Fibroblast of skin of right quadriceps (primary cell): ENCODE results near the gene ADGRL3.
"Not testable (repeated sequence)": the region's sequence is repeated elsewhere in the genome, so short reads cannot be mapped to it uniquely, and the experiment has no call there.

ENCODE experiments used
- DNase-seq: peaks from one replicate; pipeline ENCODE4 v3.0.0-alpha.2; 2013

The ADGRL3 gene

GRCh38 chr4:61665649-61666048 is 465.5 kb downstream of the ADGRL3 start:
- no peak for DNase-seq

GRCh38 chr4:61666244-61666643 is 466.1 kb downstream of the ADGRL3 start:
- peak; percentile 4 for DNase-seq

DNA sequence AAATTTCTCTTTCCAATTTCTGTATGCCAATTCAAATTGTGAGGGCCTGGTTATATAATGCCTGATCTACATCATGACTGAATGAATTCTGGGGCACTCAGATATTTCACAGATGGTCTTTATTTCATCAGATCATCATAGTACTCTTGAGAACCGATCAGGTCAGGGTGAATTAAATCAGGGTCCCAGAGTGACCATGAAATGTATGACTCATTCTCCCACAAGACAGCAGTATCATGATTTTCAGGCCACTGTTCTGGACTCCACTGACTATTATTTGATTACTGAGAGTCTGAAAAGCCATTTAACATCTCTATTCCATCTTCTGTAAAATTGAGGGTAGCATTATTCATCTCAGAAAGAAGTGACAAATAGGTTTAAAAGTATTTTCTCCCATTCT is 471.5 kb downstream of the ADGRL3 start:
- DNase-seq = no peak

DNA sequence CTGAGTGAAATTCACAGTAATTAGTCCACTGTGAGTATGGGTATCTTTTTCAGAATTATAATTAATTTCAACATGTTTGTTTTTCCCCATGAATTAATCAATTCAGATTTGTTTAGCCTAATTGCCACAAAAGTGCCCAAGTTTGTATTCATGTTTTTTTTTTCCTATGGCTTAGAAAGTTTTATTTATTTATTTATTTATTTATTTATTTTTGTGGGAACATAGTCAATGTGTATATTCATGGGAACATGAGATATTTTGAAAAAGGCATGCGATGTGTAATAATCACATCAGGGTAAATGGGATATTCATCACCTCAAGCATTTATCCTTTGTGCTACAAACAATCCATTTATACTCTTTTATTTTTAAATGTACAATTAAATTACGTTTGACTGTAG is 475.3 kb downstream of the ADGRL3 start:
- DNase-seq = no peak

- no peak for DNase-seq
Measured at GRCh38 chr4:61678297-61678696, 478.2 kb downstream of the ADGRL3 start.

GRCh38 chr4:61693520-61693919 is 493.4 kb downstream of the ADGRL3 start:
- no peak for DNase-seq

DNA sequence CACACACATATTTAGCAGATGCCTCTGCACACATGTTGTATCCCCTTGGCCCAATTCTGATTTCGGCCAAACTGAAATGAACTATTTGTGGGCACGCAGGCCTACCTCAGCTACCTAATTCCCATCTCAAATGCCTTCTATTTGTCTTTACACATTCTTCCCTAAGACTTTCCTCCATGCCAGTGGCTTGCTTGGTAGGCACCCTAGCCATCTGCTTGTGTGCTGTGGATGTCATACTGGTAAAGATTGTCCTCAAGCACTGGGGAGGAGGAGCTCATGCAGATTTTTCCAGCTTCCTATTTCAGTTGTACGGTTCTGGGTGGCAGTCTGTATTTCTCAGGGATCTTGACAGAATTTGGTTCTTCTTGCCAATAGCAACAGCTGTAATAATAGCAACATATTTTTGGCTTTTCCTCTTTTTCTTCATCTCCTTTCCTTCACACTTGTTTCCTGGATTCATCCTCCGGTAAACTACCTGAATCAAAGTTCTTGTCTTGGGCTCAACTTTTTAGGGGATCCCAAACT is 514.3 kb downstream of the ADGRL3 start:
- no peak for DNase-seq

DNA sequence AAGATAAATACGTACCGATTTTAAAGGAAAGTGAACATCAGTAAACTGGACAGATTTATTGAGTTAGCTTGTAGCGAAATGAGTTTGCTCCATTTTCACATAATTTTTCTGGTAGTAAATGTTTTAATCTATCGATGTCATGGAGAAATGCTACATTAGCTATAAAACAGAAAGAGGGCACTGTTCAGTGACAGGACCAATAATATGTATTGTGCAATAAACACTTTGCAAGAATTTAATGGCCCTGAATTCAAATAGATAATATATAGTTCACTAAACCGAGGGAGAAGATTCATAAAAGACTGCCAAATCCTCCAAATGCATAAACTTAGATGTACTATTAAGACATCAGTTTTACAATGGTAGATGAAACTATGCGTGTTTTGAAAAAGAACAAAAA is 516.3 kb downstream of the ADGRL3 start:
- no peak for DNase-seq

DNA sequence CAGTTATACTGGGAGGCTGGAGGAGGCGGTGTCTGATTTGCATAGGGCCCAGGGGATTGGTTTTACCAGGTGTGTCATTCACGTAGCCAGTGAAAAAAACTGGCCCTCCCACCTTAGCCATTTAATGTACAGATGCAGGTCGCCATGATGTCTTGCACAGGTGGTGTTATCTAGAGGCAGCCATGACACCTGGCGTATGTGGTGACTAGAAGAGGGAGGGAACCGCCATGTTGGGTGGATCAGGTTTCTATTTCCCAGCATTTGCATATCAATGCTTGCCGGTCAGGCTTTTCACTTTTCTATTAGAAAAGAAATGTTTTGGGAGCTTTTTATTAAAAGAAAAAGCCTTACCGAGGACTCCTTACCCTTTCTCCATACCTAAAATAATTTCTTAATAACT is 523.4 kb downstream of the ADGRL3 start:
- DNase-seq = no peak

DNA sequence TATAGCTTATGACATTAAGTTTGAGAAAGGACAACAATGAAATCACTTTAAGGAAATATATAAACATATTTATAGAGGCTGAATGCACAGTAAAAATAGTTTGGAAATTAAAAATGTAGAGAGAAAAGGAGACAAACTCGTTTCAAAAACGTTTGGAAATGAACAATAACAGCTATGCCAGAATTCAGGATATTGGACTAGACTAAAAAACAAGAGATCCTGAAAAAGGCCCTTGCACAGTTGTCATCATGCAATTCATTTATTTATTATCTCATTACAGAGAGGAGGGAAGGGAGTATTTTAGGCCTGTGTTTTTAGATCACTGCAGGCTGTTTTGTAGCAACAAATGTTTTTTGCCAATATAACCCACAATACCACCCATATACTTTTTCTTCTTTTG is 527.2 kb downstream of the ADGRL3 start:
- DNase-seq = no peak

GRCh38 chr4:61734409-61734808 is 534.3 kb downstream of the ADGRL3 start:
- no peak for DNase-seq

DNA sequence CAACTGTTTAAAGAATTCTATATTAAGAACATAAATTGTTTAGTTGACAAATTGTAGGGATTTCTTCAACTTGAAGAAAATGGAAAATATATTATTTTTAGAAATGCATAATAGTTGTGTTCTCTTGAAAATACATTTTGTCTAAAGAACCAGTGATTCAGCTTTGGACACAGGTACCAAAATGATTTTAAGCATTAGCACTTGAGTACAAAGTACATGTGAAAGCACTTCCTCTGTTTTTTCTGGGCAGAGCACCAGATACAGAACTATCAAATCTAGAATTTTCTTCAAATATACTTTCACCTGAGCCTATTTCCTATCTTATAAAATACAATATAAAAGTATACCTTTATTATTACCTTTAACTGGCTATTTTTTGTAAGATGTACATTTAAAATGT is 539.8 kb downstream of the ADGRL3 start:
- no peak for DNase-seq

- no peak for DNase-seq
Measured at GRCh38 chr4:61740886-61741285, 540.8 kb downstream of the ADGRL3 start.

GRCh38 chr4:61741327-61742096 is 541.4 kb downstream of the ADGRL3 start:
- DNase-seq = no peak

DNA sequence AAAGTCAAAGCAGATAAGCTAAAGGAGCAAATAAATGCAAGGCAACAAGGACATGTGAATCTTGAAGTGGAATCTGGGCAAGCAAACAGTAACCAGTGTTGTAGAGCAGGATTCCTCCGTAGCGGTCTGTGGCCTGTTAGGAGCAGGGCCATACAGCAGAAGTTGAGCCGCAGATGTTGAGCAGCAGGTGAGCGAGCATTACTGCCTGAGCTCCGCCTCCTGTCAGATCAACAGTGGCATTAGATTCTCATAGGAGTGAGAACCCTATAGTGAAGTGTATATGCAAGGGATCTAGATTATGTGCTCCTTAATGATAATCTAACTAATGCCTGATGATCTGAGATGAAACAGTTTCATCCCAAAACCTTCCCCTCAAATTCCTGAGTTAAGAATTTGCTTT is 550.7 kb downstream of the ADGRL3 start:
- no peak for DNase-seq

- no peak for DNase-seq
Measured at GRCh38 chr4:61752617-61753016, 552.5 kb downstream of the ADGRL3 start.

DNA sequence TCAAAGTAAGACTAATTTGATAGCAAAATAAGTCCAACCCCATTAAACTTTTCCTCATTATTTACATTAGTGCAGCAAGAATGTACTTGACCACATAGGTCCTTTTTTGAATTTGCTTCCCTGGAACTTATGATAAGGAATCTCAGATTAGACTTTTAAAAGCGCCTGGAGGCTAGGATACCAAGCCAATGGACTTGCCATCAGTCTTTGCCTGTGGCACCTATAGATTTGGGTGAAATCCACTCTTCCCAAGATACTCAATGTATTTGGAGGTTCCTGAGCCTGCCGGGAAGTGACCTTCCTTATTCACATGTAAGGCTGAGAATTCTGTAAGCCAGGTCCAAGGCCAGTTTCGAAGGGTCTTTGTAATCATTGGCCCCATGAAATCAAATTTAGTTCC is 553.6 kb downstream of the ADGRL3 start:
- DNase-seq = no peak

GRCh38 chr4:61756937-61757336 is 556.8 kb downstream of the ADGRL3 start:
- not testable (repeated sequence) for DNase-seq

GRCh38 chr4:61757983-61758382 is 557.9 kb downstream of the ADGRL3 start:
- not testable (repeated sequence) for DNase-seq

DNA sequence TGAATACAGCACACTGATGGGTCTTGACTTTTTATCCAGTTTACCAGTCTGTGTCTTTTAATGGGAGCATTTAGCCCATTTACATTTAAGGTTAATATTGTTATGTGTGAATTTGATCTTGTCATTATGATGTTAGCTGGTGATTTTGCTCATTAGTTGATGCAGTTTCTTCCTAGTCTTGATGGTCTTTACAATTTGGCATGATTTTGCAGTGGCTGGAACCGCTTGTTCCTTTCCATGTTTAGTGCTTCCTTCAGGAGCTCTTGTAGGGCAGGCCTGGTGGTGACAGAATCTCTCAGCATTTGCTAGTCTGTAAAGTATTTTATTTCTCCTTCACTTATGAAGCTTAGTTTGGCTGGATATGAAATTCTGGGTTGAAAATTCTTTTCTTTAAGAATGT is 558.5 kb downstream of the ADGRL3 start:
- not testable (repeated sequence) for DNase-seq

DNA sequence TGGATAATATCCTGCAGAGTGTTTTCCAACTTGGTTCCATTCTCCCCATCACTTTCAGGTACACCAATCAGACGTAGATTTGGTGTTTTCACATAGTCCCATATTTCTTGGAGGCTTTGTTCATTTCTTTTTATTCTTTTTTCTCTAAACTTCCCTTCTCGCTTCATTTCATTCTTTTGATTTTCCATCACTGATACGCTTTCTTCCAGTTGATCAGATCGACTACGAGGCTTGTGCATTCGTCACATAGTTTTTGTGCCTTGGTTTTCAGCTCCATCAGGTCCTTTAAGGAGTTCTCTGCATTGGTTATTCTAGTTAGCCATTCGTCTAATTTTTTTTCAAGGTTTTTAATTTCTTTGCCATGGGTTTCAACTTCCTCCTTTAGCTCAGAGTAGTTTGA is 559.1 kb downstream of the ADGRL3 start:
- not testable (repeated sequence) for DNase-seq

- not testable (repeated sequence) for DNase-seq
Measured at GRCh38 chr4:61759885-61760284, 559.8 kb downstream of the ADGRL3 start.

DNA sequence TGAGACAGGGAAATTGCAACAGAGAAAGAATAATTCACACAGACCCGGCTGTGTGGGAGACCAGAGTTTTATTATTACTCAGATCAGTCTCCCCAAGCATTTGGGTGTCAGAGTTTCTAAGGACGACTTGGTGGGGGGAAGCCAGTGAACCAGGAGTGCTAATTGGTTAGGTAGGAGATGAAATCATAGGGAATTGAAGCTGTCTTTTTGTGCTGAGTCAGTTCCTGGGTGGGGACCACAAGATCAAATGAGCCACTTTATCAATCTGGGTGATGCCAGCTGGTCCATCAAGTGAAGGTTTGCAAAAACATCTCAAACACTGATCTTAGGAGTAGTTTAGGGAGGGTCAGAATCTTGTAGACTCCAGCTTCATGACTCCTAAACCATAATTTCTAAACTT is 560.7 kb downstream of the ADGRL3 start:
- DNase-seq = no peak

DNA sequence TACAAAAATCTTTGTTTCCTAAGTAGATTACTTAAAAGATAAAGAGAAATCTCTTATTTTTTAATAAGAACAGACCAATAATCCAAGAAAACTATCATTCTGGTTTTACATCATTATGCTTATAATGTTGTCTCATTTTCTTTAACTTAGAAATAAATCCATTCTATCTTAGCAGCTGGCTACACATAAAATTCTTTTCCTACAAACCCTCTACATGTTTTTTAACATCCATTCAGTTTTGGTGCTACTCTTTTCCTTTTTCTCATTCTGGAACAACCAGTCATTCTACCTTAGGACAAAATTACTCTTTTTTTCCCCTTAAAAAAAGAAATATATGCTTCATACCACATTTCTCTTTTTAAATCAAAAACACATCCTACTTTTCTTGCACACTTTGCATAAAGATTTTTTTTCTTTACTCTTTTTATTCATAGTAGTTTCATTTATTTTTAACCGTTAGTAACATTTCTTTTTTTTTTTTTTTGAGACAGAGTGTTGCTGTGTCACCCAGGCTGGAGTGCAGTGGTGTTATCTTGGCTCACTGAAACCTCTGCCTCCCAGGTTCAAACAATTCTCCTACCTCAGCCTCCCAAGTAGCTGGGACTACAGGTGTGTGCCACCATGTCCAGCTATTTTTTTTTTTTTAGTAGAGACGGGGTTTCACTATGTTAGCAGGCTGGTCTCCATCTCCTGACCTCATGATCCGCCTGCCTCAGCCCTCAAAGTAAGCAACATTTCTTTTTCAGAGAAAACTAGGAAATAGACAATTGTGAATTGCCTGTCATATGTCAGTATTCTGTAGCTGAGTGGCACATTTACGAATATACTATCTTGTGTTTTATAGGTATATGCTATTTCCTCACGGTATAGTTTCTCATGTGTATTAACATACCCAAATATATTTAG is 562.8 kb downstream of the ADGRL3 start:
- no peak for DNase-seq
